Measurements from ENCODE around the gene PTPN14. TPM values are rescaled to one million over a fixed set of nuclear protein-coding genes. Genes with fewer than 3 reads are reported as not detected.

PTPN14 gene
- total and polyA plus RNA-seq, 2 of the 8 experiments (the other 6 are each of a cell fraction or from before 2014, with no cell fraction given), result 14.4 to 93.6 TPM

DNA sequence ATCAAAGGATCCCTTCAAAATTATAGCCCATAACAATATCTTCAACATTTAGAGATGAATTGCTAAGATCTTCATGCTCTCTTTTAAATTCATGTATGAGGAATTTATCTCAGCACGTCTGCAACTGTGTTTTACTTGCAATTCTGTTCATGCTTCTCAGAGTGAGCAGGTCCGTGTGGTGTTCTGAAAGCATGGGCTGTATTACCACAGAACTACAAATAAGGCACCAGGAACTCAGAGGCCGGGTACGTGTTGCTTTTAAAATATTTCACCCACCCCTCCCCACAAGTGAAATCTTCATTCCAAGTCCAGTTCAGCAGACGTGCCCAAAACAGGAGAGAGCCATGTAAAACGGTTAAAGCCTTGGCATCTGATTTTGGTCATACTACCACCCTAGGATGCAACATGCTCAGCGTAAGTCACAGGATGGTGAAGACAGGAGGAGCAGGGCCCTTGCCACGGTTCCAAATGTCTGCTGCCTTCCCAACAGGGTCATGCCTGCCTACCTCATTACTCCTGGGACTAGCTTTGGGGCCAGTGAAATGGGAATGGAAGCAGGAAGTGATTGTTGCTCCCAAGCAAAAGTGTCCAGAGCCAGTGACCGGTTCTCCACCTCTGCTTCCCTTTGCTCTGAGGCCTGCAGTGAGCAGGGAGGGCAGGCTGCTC is 133.7 kb downstream of the PTPN14 start:
- ChIA-PET CTCF (ENCODE audit: partially characterized antibody) (interaction anchor here (0.8 to 2.0 kb wide), 5 partner anchors 10 to 167 kb away, joined by 3 to 5 read pairs (median 3); no protein-coding TSS in a partner anchor), POLR2A (ENCODE audit: partially characterized antibody) (interaction anchor here (1.1 to 1.8 kb wide), 2 partner anchors 11 to 20 kb away, joined by 3 to 4 read pairs; no protein-coding TSS in a partner anchor)
- Histone ChIP-seq H3K79me2 (ENCODE audit: control insufficient read depth in 1 of 2, insufficient read depth in 2 of 2, low read length in 2 of 2) (peaks cover 0 to 42% of the 10 kb centered on the region in 2 experiments; a peak in 2 of 4 replicates), H3K14ac (ENCODE audit: insufficient read length) (no peak overlapping the region), H3K9me3 (ENCODE audit: insufficient read depth in 2 of 2, low read depth in 1 of 2, low read length in 1 of 2) (no peaks in the 10 kb centered on the region), H3K9ac (replicated peaks in 1 of 4; ENCODE audit: extremely low read depth in 1 of 4, low read depth in 3 of 4, low read length in 3 of 4) (no peak overlapping the region), H2BK5ac (ENCODE audit: low read depth, low read length) (peak overlapping the region; percentile 20; the same call in 1 of the 2 replicates), H4K5ac (ENCODE audit: insufficient read length, low read depth, low read length) (no peak overlapping the region), H3K4me3 (ENCODE audit: extremely low read depth in 1 of 4, insufficient read depth in 2 of 4, low read depth in 3 of 4, low read length in 4 of 4) (no peak overlapping the region), H3K18ac (ENCODE audit: extremely low read depth, low read length) (peak overlapping the region; percentile 88), H3K23me2 (ENCODE audit: low read depth, low read length) (no peaks in the 10 kb centered on the region), H2BK12ac (ENCODE audit: low read depth, low read length) (peak overlapping the region; percentile 63), H3K4ac (replicated peaks; ENCODE audit: insufficient read length, low read depth, low read length) (no peak overlapping the region), H3K79me1 (ENCODE audit: low read depth, low read length) (peaks cover 4% of the 10 kb centered on the region; the same call in 1 of the 2 replicates), H3K23ac (ENCODE audit: insufficient read length) (no peak overlapping the region), H4K8ac (ENCODE audit: extremely low read depth, insufficient read depth, low read length) (peak overlapping the region; percentile 46; the same call in 1 of the 2 replicates), H3K27ac (ENCODE audit: low read depth, low read length) (0 out of 2 replicates have a peak overlapping the region, but pooled peaks have one; percentile 47), H3K27me3 (replicated peaks in 1 of 4; ENCODE audit: control insufficient read depth in 3 of 4, extremely low read depth in 1 of 4, insufficient read depth in 3 of 4, low read length in 3 of 4) (no peaks in the 10 kb centered on the region), H3K56ac (replicated peaks; ENCODE audit: insufficient read length, low read depth, low read length) (no peak overlapping the region), H3K4me1 (replicated peaks in 1 of 4; ENCODE audit: control insufficient read depth in 3 of 4, insufficient read depth in 4 of 4, low read length in 3 of 4) (peaks cover 2 to 12% (median 7%) of the 10 kb centered on the region in 4 experiments; a peak in 4 of 7 replicates), H4K20me1 (replicated peaks in 1 of 2; ENCODE audit: control insufficient read depth in 1 of 2, insufficient read depth in 2 of 2, low read length in 2 of 2) (no peaks in the 10 kb centered on the region), H2AK5ac (ENCODE audit: low read depth, low read length) (peak overlapping the region; percentile 97), H2BK15ac (ENCODE audit: low read length) (peak overlapping the region; percentile 62; the same call in 1 of the 2 replicates), H3K36me3 (ENCODE audit: control insufficient read depth in 2 of 4, insufficient read depth in 4 of 4, low read length in 3 of 4) (no peaks in the 10 kb centered on the region), H2BK120ac (replicated peaks; ENCODE audit: low read depth, low read length) (no peak overlapping the region), H4K91ac (replicated peaks; ENCODE audit: insufficient read length, low read length) (no peak overlapping the region), H2AFZ (ENCODE audit: low read length) (no peak overlapping the region), H3K4me2 (ENCODE audit: insufficient read depth in 1 of 2, low read depth in 2 of 2, low read length in 2 of 2) (no peak overlapping the region), H2BK20ac (ENCODE audit: low read length) (no peak overlapping the region; the same call in 1 of the 2 replicates)
- WGBS, 2 experiments (ENCODE audit: extremely low coverage in 1 of 2, insufficient coverage in 1 of 2, insufficient read length in 1 of 2, insufficient replicate concordance in 2 of 2, low coverage in 1 of 2, low lambda C conversion rate in 2 of 2, missing lambda C conversion rate in 1 of 2), result 85% methylated on average over 9 of the region's 9 CpGs; no CpG with 5 or more reads in 1 of the 2 experiments
- no peak for DNase-seq (ENCODE audit: low read depth in 1 of 2, low spot score in 2 of 2)
- no peak for FAIRE-seq
- TF ChIP-seq CTBP2 (IDR thresholded peaks at IDR 0.05; ENCODE audit: borderline replicate concordance, insufficient read depth, insufficient read length, low read length) (no peak), MAFK (IDR thresholded peaks at IDR 0.05; ENCODE audit: low read depth, low read length) (no peak), JUND (IDR thresholded peaks at IDR 0.05; ENCODE audit: low read length) (no peak), BRCA1 (IDR thresholded peaks at IDR 0.05; ENCODE audit: low read depth, low read length) (no peak), KDM5A (IDR thresholded peaks at IDR 0.05; ENCODE audit: low read length) (no peak), POLR2A (IDR thresholded peaks at IDR 0.05; ENCODE audit: control extremely low read depth in 1 of 2, low read depth in 2 of 2, low read length in 2 of 2) (no peak), FOSL1 (IDR thresholded peaks at IDR 0.05; ENCODE audit: insufficient read depth, low read depth, low read length) (no peak), POU5F1 (IDR thresholded peaks at IDR 0.05; ENCODE audit: low read depth, low read length) (no peak), NANOG (IDR thresholded peaks at IDR 0.05; ENCODE audit: insufficient read depth, low read depth, low read length, poor library complexity, severe bottlenecking) (no peak), RFX5 (IDR thresholded peaks at IDR 0.05; ENCODE audit: borderline replicate concordance, low read depth, low read length) (no peak), HDAC2 (IDR thresholded peaks at IDR 0.05; ENCODE audit: borderline replicate concordance in 1 of 2, low read depth in 2 of 2, low read length in 2 of 2) (no peak), EGR1 (IDR thresholded peaks at IDR 0.05; ENCODE audit: borderline replicate concordance, low read depth, low read length) (no peak)
